ENCODE data around the gene CLASRP. TPM values are rescaled to one million over a fixed set of nuclear protein-coding genes. Genes with fewer than 3 reads are reported as not detected.

The CLASRP gene
- total RNA-seq, 1 experiment from 2014 or later, result 126 TPM

- peaks cover 55% of the 10 kb centered on the region for H3K36me3 Mint-ChIP-seq (ENCODE audit: insufficient read depth, unreplicated experiment)
- no TSS peak for BruUV-seq (replicated peaks)
- no peaks in the 10 kb centered on the region for H3K27me3 Mint-ChIP-seq (ENCODE audit: unreplicated experiment)
- H3K27ac Mint-ChIP-seq (ENCODE audit: unreplicated experiment), result no peak overlapping the region
- H3K4me3 Mint-ChIP-seq (ENCODE audit: low read depth, unreplicated experiment), result no peak overlapping the region
- DNase-seq, result no peak
- CTCF ChIA-PET, result no interaction called here
- no peaks in the 10 kb centered on the region for H3K9me3 Mint-ChIP-seq (ENCODE audit: low read depth, unreplicated experiment)
- H3K4me1 Mint-ChIP-seq (ENCODE audit: low read depth, unreplicated experiment), result peaks cover 18% of the 10 kb centered on the region
- intact Hi-C loops (cut with micrococcal nuclease; ENCODE audit: unreplicated experiment), result no loop called here
- TF ChIP-seq CTCF (IDR thresholded peaks at IDR 0.05; ENCODE audit: unreplicated experiment), result no peak
These were observed 47.6 kb downstream of the CLASRP start for GRCh38 chr19:45086480-45086879.

- H3K27ac Mint-ChIP-seq (ENCODE audit: unreplicated experiment), result no peak overlapping the region
These were observed 48.7 kb downstream of the CLASRP start for GRCh38 chr19:45087531-45087930.

GRCh38 chr19:45090034-45090433 is 51.2 kb downstream of the CLASRP start:
- CTCF ChIA-PET, result interaction anchor here (0.6 kb wide), 1 partner anchor 90 kb away, joined by 3 read pairs; no protein-coding TSS in a partner anchor
- Mint-ChIP-seq H3K27ac (ENCODE audit: unreplicated experiment) (no peak overlapping the region), H3K4me1 (ENCODE audit: low read depth, unreplicated experiment) (peaks cover 25% of the 10 kb centered on the region), H3K36me3 (ENCODE audit: insufficient read depth, unreplicated experiment) (peaks cover 73% of the 10 kb centered on the region), H3K4me3 (ENCODE audit: low read depth, unreplicated experiment) (no peak overlapping the region), H3K9me3 (ENCODE audit: low read depth, unreplicated experiment) (no peaks in the 10 kb centered on the region), H3K27me3 (ENCODE audit: unreplicated experiment) (no peaks in the 10 kb centered on the region)
- BruUV-seq (replicated peaks), result no TSS peak
- intact Hi-C loops (cut with micrococcal nuclease; ENCODE audit: unreplicated experiment), result loop anchor here (5.0 kb wide), 1 partner anchor 37 kb away; no protein-coding TSS in a partner anchor
- TF ChIP-seq CTCF (IDR thresholded peaks at IDR 0.05; ENCODE audit: unreplicated experiment), result no peak
- DNase-seq, result no peak

More at GRCh38 chr19:45087531-45087930, 48.7 kb downstream of the CLASRP start:
- intact Hi-C loops (cut with micrococcal nuclease; ENCODE audit: unreplicated experiment), result no loop called here
- Mint-ChIP-seq H3K36me3 (ENCODE audit: insufficient read depth, unreplicated experiment) (peaks cover 55% of the 10 kb centered on the region), H3K9me3 (ENCODE audit: low read depth, unreplicated experiment) (no peaks in the 10 kb centered on the region), H3K27me3 (ENCODE audit: unreplicated experiment) (no peaks in the 10 kb centered on the region), H3K4me3 (ENCODE audit: low read depth, unreplicated experiment) (no peak overlapping the region), H3K4me1 (ENCODE audit: low read depth, unreplicated experiment) (peaks cover 8% of the 10 kb centered on the region)
- TF ChIP-seq CTCF (IDR thresholded peaks at IDR 0.05; ENCODE audit: unreplicated experiment), result no peak
- CTCF ChIA-PET, result no interaction called here
- no peak for DNase-seq
- BruUV-seq (replicated peaks), result no TSS peak

- Mint-ChIP-seq H3K4me1 (ENCODE audit: low read depth, unreplicated experiment) (peaks cover 26% of the 10 kb centered on the region), H3K9me3 (ENCODE audit: low read depth, unreplicated experiment) (no peaks in the 10 kb centered on the region), H3K27ac (ENCODE audit: unreplicated experiment) (peak overlapping the region; percentile 96), H3K27me3 (ENCODE audit: unreplicated experiment) (no peaks in the 10 kb centered on the region), H3K36me3 (ENCODE audit: insufficient read depth, unreplicated experiment) (peaks cover 72% of the 10 kb centered on the region), H3K4me3 (ENCODE audit: low read depth, unreplicated experiment) (peak overlapping the region; percentile 77)
- BruUV-seq (replicated peaks), result no TSS peak
- no peak for TF ChIP-seq CTCF (IDR thresholded peaks at IDR 0.05; ENCODE audit: unreplicated experiment)
- CTCF ChIA-PET, result interaction anchor here (0.6 to 1.1 kb wide), 2 partner anchors 16 to 90 kb away, joined by 3 read pairs; no protein-coding TSS in a partner anchor
- intact Hi-C loops (cut with micrococcal nuclease; ENCODE audit: unreplicated experiment), result loop anchor here (5.0 kb wide), 1 partner anchor 37 kb away; no protein-coding TSS in a partner anchor
- DNase-seq, result no peak
These were observed 51.8 kb downstream of the CLASRP start for GRCh38 chr19:45090606-45091005.
